Activated T-helper 2 cell treated with anti-CD3 and anti-CD28 coated beads, Interferon-gamma antibody, Interleukin-2, Interleukin-4, amounts not matched to agents 10 μg/mL and 5 μg/mL and 100 μg/mL, durations not matched to agents 14 hours and 24 hours and 36 hours (primary cell): ENCODE results near the gene MS4A4A. TPM values are rescaled to one million over a fixed set of nuclear protein-coding genes. Genes with fewer than 3 reads are reported as not detected.

Source experiments
- DNase-seq: peaks from one replicate; pipeline ENCODE4 v3.0.0; 2021; ENCODE audit warnings: low spot score
- H3K27ac Mint-ChIP-seq: one replicate; pipeline ENCODE4 v1.8.0; 2021; ENCODE audit warnings: mixed read lengths
- H3K27me3 Mint-ChIP-seq: one replicate; pipeline ENCODE4 v1.8.0; 2021; ENCODE audit warnings: low read depth, mixed read lengths
- H3K36me3 Mint-ChIP-seq: one replicate; pipeline ENCODE4 v1.8.0; 2021; ENCODE audit warnings: low read depth, mixed read lengths
- H3K4me1 Mint-ChIP-seq: one replicate; pipeline ENCODE4 v1.8.0; 2021; ENCODE audit warnings: low read depth, mixed read lengths
- H3K4me3 Mint-ChIP-seq: one replicate; pipeline ENCODE4 v1.8.0; 2021; ENCODE audit warnings: low read depth, mild to moderate bottlenecking, moderate library complexity, mixed read lengths
- H3K9me3 Mint-ChIP-seq: one replicate; pipeline ENCODE4 v1.8.0; 2021; ENCODE audit warnings: mixed read lengths
- intact Hi-C: fragments of 100-400 bp; cut with micrococcal nuclease; formaldehyde crosslinking; loops from one replicate; pipeline ENCODE4 v1.15.1; 2023
- total RNA-seq: library from RNA; stranded (reverse); gene quantifications from 2 replicates; pipeline ENCODE4 v1.2.3, GENCODE V29; 2022

Gene MS4A4A
- total RNA-seq, 1 donor from 2014 or later, result not detected

DNA sequence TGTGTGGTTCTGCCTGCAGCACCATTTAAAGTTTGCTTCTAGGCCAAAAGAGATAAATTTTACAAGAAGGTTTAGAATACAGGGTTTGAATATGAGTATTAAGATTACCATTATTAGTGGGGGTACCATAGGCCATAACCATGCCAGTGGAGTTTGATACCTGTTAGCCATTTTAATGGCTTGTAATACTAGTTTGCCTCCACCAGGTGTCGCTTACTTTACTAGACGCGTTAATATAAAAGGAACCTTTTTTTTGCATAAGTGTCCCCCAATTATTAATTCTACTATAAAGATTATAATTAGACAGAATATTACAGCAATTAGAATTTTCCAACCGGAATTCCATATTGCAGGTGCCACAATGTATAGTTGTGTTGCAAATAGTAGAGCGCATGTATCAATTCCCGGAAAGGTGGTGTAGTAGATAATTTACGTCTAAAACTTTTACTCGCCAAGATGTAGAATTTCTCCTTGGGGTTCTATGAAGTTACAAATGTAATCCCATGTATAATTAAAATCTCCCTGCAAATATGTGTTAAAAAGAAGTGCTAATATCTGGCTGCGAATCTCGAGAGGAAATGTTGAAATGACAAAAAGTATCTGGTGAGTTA is 62.7 kb downstream of the MS4A4A start:
- Mint-ChIP-seq H3K27ac (no peak overlapping the region), H3K36me3 (no peaks in the 10 kb centered on the region), H3K4me1 (no peaks in the 10 kb centered on the region), H3K4me3 (no peak overlapping the region), H3K9me3 (no peaks in the 10 kb centered on the region), H3K27me3 (peaks cover 6% of the 10 kb centered on the region)
- intact Hi-C loops, result no loop called here
- DNase-seq, result no peak

DNA sequence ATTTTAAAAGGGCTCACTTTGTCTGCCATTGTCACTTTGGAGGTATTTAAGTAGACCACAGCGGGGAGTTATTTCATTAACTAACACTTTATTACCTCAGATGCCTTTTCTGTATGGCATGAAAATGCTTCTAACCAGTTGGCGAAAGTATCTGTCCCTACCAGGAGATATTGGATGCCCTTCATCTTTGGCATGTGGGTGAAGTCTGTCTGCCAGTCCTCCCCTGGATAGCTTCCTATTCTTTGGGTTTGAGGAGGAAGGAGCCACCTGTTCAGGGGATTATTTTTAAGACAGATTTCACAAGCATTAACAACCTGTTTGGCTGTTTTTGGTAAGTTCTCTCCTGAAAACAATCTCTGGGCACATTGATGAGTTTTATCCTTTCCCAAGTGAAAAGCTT is 63.7 kb downstream of the MS4A4A start:
- Mint-ChIP-seq H3K27ac (no peak overlapping the region), H3K4me3 (no peak overlapping the region), H3K4me1 (no peaks in the 10 kb centered on the region), H3K27me3 (peaks cover 4% of the 10 kb centered on the region), H3K9me3 (no peaks in the 10 kb centered on the region), H3K36me3 (no peaks in the 10 kb centered on the region)
- intact Hi-C loops, result no loop called here
- no peak for DNase-seq

DNA sequence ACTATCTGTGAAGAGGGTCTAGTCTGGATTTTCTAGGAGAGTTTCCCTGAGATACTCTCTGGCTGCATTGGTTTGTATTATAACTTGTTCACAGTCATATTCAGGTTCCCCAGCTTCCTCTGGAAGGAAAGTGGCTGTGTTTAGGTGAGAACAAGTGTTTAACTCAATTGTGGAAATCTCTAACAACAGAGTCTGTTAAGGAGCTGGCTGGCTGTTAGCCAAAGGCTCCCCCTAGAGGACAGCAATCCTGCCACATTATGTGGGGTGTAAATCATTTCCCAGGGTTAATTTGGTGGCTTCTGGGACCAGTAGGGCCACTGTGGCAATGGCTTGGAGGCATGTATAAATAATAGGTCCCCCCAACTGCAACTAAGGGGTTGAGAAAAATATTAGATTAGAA is 65.0 kb downstream of the MS4A4A start:
- no peaks in the 10 kb centered on the region for H3K9me3 Mint-ChIP-seq
- H3K4me1 Mint-ChIP-seq, result no peaks in the 10 kb centered on the region
- H3K4me3 Mint-ChIP-seq, result no peak overlapping the region
- H3K36me3 Mint-ChIP-seq, result no peaks in the 10 kb centered on the region
- DNase-seq, result no peak
- H3K27ac Mint-ChIP-seq, result no peak overlapping the region
- intact Hi-C loops, result loop anchor here (5.0 kb wide), 1 partner anchor 78 kb away; no protein-coding TSS in a partner anchor
- H3K27me3 Mint-ChIP-seq, result peaks cover 4% of the 10 kb centered on the region

DNA sequence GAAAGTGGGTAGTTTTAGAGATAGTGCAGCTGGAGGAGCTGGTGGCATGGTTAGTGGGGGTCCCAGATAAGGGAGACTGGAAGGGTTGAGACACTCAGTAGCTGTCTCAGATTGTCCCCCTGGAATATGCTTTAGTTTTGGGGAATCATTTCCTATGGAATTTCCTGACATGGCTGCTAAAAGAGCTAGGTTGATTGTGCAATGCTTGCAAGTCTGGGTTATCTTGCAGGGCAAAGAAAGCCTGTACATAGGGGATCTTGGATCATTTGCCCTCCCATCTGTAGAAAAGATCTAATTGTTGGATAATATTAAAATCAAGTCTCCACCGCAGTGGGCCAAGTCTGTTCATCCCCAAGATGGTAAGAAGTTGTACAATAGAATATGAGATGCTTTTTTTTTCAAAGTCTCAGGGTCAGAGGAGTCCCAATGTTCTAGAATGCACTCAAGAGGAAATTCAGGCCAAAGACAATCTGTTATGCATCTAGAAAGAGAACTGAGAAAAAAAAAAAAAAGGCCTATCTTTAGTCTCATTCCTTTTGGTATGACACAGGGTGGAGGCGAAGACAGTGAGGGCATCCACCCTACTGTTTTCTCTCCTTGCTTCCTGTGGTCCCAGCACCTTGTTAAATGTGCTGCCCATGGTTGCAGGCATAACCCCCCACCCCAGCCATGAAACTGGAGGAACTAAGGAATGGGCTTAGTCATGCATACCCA is 66.8 kb downstream of the MS4A4A start:
- Mint-ChIP-seq H3K4me1 (no peaks in the 10 kb centered on the region), H3K9me3 (no peaks in the 10 kb centered on the region), H3K36me3 (no peaks in the 10 kb centered on the region), H3K27ac (no peak overlapping the region), H3K27me3 (no peaks in the 10 kb centered on the region), H3K4me3 (no peak overlapping the region)
- no peak for DNase-seq
- intact Hi-C loops, result loop anchor here (5.0 kb wide), 1 partner anchor 80 kb away; no protein-coding TSS in a partner anchor

DNA sequence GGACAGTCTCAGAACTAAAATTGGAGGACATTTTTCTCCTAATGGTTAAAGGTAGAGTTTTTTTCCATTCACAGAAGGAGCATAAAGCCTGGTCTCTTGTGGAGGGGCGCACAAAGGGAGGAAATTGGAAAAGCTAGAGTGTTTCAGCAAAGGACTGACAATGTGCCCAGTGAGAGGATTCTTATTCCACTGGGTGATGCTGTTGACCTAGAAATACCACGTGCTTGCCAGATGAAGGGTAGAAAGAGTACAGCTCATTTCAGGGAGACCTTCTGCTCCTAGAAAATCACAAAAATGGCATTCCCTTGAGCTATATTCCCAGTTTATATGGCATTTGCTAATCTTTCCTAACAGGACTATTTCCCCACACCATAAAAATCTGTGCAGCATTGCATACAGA is 67.7 kb downstream of the MS4A4A start:
- intact Hi-C loops, result loop anchor here (5.0 kb wide), 1 partner anchor 81 kb away; no protein-coding TSS in a partner anchor
- no peaks in the 10 kb centered on the region for H3K9me3 Mint-ChIP-seq
- no peak overlapping the region for H3K27ac Mint-ChIP-seq
- no peaks in the 10 kb centered on the region for H3K4me1 Mint-ChIP-seq
- no peaks in the 10 kb centered on the region for H3K36me3 Mint-ChIP-seq
- H3K4me3 Mint-ChIP-seq, result no peak overlapping the region
- no peak for DNase-seq
- no peaks in the 10 kb centered on the region for H3K27me3 Mint-ChIP-seq

DNA sequence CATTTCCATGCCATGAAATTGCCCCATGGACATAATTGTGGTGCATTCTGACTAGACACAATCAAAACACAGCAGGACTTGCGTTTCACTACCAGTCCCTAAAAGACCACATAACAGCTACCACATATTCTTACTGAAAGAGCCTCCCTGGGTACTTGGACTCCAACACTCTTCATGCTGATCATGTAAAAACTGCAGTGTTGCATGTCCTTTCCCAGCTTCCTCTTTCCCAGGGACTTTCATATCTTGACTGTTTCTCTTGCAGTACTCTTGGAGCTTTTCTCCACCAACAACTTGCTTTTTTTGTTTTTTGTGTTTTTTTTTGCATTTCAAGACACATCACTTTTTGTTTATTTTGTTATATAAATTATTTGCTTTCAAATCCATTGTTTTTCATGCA is 69.5 kb downstream of the MS4A4A start:
- Mint-ChIP-seq H3K4me3 (no peak overlapping the region), H3K4me1 (no peaks in the 10 kb centered on the region), H3K27ac (no peak overlapping the region), H3K36me3 (no peaks in the 10 kb centered on the region), H3K27me3 (peaks cover 3% of the 10 kb centered on the region), H3K9me3 (no peaks in the 10 kb centered on the region)
- intact Hi-C loops, result loop anchor here (5.0 kb wide), 1 partner anchor 83 kb away; no protein-coding TSS in a partner anchor
- no peak for DNase-seq

DNA sequence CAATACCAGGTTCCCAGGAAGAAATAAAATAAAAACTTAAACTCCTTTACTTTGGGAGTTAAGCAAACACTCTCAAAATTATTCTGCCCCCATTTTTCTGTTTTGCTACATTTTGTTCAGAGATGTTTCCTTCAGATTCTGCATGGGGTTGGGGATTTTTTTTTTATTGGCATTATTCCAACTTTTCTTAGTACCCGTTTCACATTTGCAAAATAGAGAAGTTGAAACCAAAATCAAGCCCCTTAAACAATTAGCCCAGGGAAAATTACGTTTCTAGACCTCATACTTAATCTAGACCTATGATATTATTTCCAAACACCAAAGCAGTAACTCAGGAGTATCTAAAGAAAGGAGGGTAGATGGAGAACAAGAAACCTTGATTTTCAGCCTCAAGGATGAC is 77.3 kb downstream of the MS4A4A start:
- Mint-ChIP-seq H3K27me3 (peaks cover 5% of the 10 kb centered on the region), H3K36me3 (no peaks in the 10 kb centered on the region), H3K4me1 (no peaks in the 10 kb centered on the region), H3K9me3 (no peaks in the 10 kb centered on the region), H3K27ac (no peak overlapping the region), H3K4me3 (no peak overlapping the region)
- DNase-seq, result no peak
- intact Hi-C loops, result no loop called here

Other genes starting within 250 kb of the MS4A4A start
- not detected in 2 replicates for gene OOSP2, start 240.3 kb upstream of the MS4A4A start, total RNA-seq
- not detected in 2 replicates for gene MS4A3, start 224.0 kb upstream of the MS4A4A start, total RNA-seq
- gene MS4A2, start 192.0 kb upstream of the MS4A4A start, total RNA-seq, result not detected in 2 replicates
- not detected in 2 replicates for gene MS4A6A, start 97.6 kb upstream of the MS4A4A start, total RNA-seq
- not detected in 2 replicates for gene MS4A4E, start 37.5 kb upstream of the MS4A4A start, total RNA-seq
- gene MS4A6E, start 46.6 kb downstream of the MS4A4A start, total RNA-seq, result not detected in 2 replicates
- gene MS4A7, start 97.9 kb downstream of the MS4A4A start, total RNA-seq, result not detected in 2 replicates
- not detected in 2 replicates for gene MS4A14, start 115.8 kb downstream of the MS4A4A start, total RNA-seq
- not detected in 2 replicates for gene MS4A5, start 148.9 kb downstream of the MS4A4A start, total RNA-seq
- gene MS4A1, start 175.2 kb downstream of the MS4A4A start, total RNA-seq, result 0.25 and 0.37 TPM in 2 replicates
- not detected in 2 replicates for gene MS4A12, start 212.1 kb downstream of the MS4A4A start, total RNA-seq
- gene MS4A13, start 234.7 kb downstream of the MS4A4A start, total RNA-seq, result not detected in 2 replicates